Mesenchymal stem cell (in vitro differentiated cells and primary cell): ENCODE results near the gene EFCAB13.
"Not testable (repeated sequence)": the region's sequence is repeated elsewhere in the genome, so short reads cannot be mapped to it uniquely, and the experiment has no call there.

ENCODE experiments used
- DNase-seq: peaks from one replicate; pipeline ENCODE4 v3.0.0-alpha.2; 2013
- H2AFZ ChIP-seq: one replicate; pipeline ENCODE4 v1.6.1; 2013; ENCODE audit warnings: low read depth, mild to moderate bottlenecking, control low read depth, inconsistent platforms, low read length, moderate library complexity
- H2AK5ac ChIP-seq: 2 replicates; pipeline ENCODE4 v1.6.1; 2013; ENCODE audit warnings: low read length, moderate library complexity, mild to moderate bottlenecking, inconsistent platforms; ENCODE audit not compliant: severe bottlenecking
- H2BK120ac ChIP-seq: one replicate; pipeline ENCODE4 v1.6.1; 2013; ENCODE audit warnings: low read depth, mild to moderate bottlenecking, inconsistent platforms, low read length, moderate library complexity
- H2BK12ac ChIP-seq, 2 experiments: one replicate each; pipeline ENCODE4 v1.6.1; 2013; ENCODE audit warnings: inconsistent platforms in 2 of 2, low read length in 2 of 2, mild to moderate bottlenecking in 2 of 2, moderate library complexity in 2 of 2, control low read depth in 1 of 2
- H2BK15ac ChIP-seq: one replicate; pipeline ENCODE4 v1.6.1; 2013; ENCODE audit warnings: mild to moderate bottlenecking, low read depth, inconsistent platforms; ENCODE audit not compliant: poor library complexity, severe bottlenecking
- H2BK5ac ChIP-seq: 2 replicates; pipeline ENCODE4 v1.6.1; 2013; ENCODE audit warnings: low read depth, mild to moderate bottlenecking, low read length, control low read depth, inconsistent platforms; ENCODE audit not compliant: poor library complexity, severe bottlenecking
- H3K14ac ChIP-seq, 2 experiments: one replicate each; pipeline ENCODE4 v1.6.1; 2013; ENCODE audit warnings: inconsistent platforms in 2 of 2, low read length in 2 of 2, control low read depth in 1 of 2, mild to moderate bottlenecking in 1 of 2, moderate library complexity in 1 of 2
- H3K18ac ChIP-seq, 2 experiments: one replicate each; pipeline ENCODE4 v1.6.1; 2013; ENCODE audit warnings: inconsistent platforms in 2 of 2, low read length in 2 of 2, control low read depth in 1 of 2, low read depth in 1 of 2, mild to moderate bottlenecking in 1 of 2
- H3K23ac ChIP-seq, 2 experiments: one replicate each; pipeline ENCODE4 v1.6.1; 2013; ENCODE audit warnings: inconsistent platforms in 2 of 2, low read length in 2 of 2, mild to moderate bottlenecking in 2 of 2, moderate library complexity in 2 of 2, control low read depth in 1 of 2
- H3K27ac ChIP-seq: 2 replicates; pipeline ENCODE4 v1.5.1; 2013; ENCODE audit warnings: mild to moderate bottlenecking, moderate library complexity, low read length, control low read depth, inconsistent platforms; ENCODE audit not compliant: poor library complexity, severe bottlenecking
- H3K27me3 ChIP-seq, 2 experiments: 2 replicates each; pipeline versions ENCODE4 v1.6.1 to v1.7.0; 2013; ENCODE audit warnings: low read length in 2 of 2, mild to moderate bottlenecking in 2 of 2, moderate library complexity in 2 of 2, control low read depth in 1 of 2, inconsistent platforms in 1 of 2; ENCODE audit not compliant: control insufficient read depth in 1 of 2, insufficient read depth in 1 of 2
- H3K36me3 ChIP-seq, 2 experiments: 2 replicates each; pipeline versions ENCODE4 v1.6.1 to v1.7.0; 2013; ENCODE audit warnings: low read length in 2 of 2, control low read depth in 1 of 2, inconsistent platforms in 1 of 2, low read depth in 1 of 2, mild to moderate bottlenecking in 1 of 2; ENCODE audit not compliant: insufficient read depth in 2 of 2, control insufficient read depth in 1 of 2
- H3K4ac ChIP-seq, 2 experiments: one replicate each; pipeline ENCODE4 v1.6.1; 2013; ENCODE audit warnings: inconsistent platforms in 2 of 2, low read length in 2 of 2, mild to moderate bottlenecking in 2 of 2, moderate library complexity in 2 of 2, control low read depth in 1 of 2, low read depth in 1 of 2
- H3K4me1 ChIP-seq: 2 replicates; pipeline ENCODE4 v1.6.1; 2013; ENCODE audit warnings: low read depth, low read length, control low read depth; ENCODE audit not compliant: control insufficient read depth, insufficient read depth
- H3K4me2 ChIP-seq: 2 replicates; pipeline ENCODE4 v1.6.1; 2013; ENCODE audit warnings: low read length, mild to moderate bottlenecking, inconsistent platforms; ENCODE audit not compliant: poor library complexity, severe bottlenecking
- H3K4me3 ChIP-seq, 2 experiments: 2 replicates each; pipeline versions ENCODE4 v1.5.1 to v1.7.0; 2013; ENCODE audit warnings: low read length in 2 of 2, mild to moderate bottlenecking in 2 of 2, control low read depth in 1 of 2, low read depth in 1 of 2; ENCODE audit not compliant: insufficient read depth in 1 of 2
- H3K79me1 ChIP-seq: replicated peaks from 2 replicates; pipeline ENCODE4 v1.6.1; 2013; ENCODE audit warnings: mild to moderate bottlenecking, control low read depth, low read length, inconsistent platforms; ENCODE audit not compliant: poor library complexity, severe bottlenecking
- H3K9ac ChIP-seq: 2 replicates; pipeline ENCODE4 v1.7.0; 2013; ENCODE audit warnings: mild to moderate bottlenecking, low read length, moderate library complexity
- H3K9me3 ChIP-seq: 2 replicates; pipeline ENCODE4 v1.7.0; 2013; ENCODE audit warnings: mild to moderate bottlenecking, low read length; ENCODE audit not compliant: control insufficient read depth
- H4K8ac ChIP-seq: one replicate; pipeline ENCODE4 v1.6.1; 2013; ENCODE audit warnings: inconsistent platforms, mild to moderate bottlenecking, low read length, moderate library complexity
- H4K91ac ChIP-seq: one replicate; pipeline ENCODE4 v1.6.1; 2013; ENCODE audit warnings: mild to moderate bottlenecking, low read length, inconsistent platforms
- WGBS: methylation state at CpG from one replicate; pipeline ENCODE4 v1.1.7; 2013; ENCODE audit warnings: mixed read lengths; 5-methylcytosine and 5-hydroxymethylcytosine counted together

EFCAB13 gene

DNA sequence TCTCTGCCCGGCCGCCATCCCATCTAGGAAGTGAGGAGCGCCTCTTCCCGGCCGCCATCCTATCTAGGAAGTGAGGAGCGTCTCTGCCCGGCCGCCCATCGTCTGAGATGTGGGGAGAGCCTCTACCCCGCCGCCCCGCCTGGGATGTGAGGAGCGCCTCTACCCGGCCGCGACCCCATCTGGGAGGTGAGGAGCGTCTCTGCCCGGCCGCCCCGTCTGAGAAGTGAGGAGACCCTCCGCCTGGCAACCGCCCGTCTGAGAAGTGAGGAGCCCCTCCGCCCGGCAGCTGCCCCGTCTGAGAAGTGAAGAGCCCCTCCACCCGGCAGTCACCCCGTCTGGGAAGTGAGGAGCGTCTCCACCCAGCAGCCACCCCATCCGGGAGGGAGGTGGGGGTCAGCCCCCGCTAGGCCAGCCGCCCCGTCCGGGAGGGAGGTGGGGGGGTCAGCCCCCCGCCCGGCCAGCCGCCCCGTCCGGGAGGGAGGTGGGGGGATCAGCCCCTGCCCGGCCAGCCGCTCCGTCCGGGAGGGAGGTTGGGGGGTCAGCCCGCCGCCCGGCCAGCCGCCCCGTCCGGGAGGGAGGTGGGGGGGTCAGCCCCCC, 73.9 kb downstream of the EFCAB13 start:
- not testable (repeated sequence) for DNase-seq, H3K4me3 ChIP-seq, H3K79me1 ChIP-seq, H3K14ac ChIP-seq, H2AK5ac ChIP-seq, H3K4ac ChIP-seq, H3K4me2 ChIP-seq, H3K27ac ChIP-seq, H3K4me1 ChIP-seq, H3K18ac ChIP-seq, H3K9me3 ChIP-seq, H3K27me3 ChIP-seq, H3K9ac ChIP-seq, H2BK5ac ChIP-seq, H4K91ac ChIP-seq, H2BK15ac ChIP-seq, H2AFZ ChIP-seq, H4K8ac ChIP-seq, H2BK12ac ChIP-seq, H2BK120ac ChIP-seq, H3K23ac ChIP-seq
- WGBS, result over 99% methylated on average over 14 of the region's 49 CpGs
- peaks cover 5 to 17% of the 10 kb centered on the region in 2 experiments for H3K36me3 ChIP-seq

DNA sequence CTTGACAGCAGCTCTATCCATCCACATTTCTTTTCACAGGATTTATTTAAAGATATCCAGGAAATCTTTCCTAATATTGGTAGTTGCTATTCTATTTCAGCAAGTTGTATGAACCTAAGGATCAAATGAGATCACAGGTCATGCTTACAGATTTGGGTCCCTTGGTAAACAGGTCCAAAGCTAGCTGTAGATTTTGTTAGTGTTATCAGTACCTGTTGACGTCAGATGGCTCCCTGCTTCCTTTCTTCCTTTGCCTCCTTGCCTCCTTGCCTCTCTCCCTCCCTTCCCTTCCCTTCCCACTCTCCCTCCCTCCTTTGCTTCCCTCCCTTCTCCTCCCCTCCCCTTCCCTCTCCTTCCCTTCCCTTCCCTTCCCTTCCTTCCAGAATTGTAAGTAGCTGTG, 76.6 kb downstream of the EFCAB13 start:
- Histone ChIP-seq H2BK5ac (no peak overlapping the region), H2AFZ (no peak overlapping the region), H3K14ac (no peak overlapping the region), H3K4me3 (no peak overlapping the region), H3K23ac (no peak overlapping the region), H3K36me3 (peaks cover 5 to 27% of the 10 kb centered on the region in 2 experiments), H2BK120ac (no peak overlapping the region), H4K91ac (no peak overlapping the region), H2AK5ac (no peak overlapping the region), H2BK15ac (no peak overlapping the region), H3K4me1 (no peaks in the 10 kb centered on the region), H3K4ac (no peak overlapping the region), H2BK12ac (no peak overlapping the region), H3K27ac (no peak overlapping the region), H3K9me3 (no peaks in the 10 kb centered on the region), H3K4me2 (no peak overlapping the region), H4K8ac (no peak overlapping the region), H3K79me1 (no peaks in the 10 kb centered on the region), H3K18ac (no peak overlapping the region), H3K27me3 (no peaks in the 10 kb centered on the region), H3K9ac (no peak overlapping the region)
- no peak for DNase-seq
- WGBS, result 86% methylated on average over 1 of the region's 1 CpG

- Histone ChIP-seq H3K4me1 (no peaks in the 10 kb centered on the region), H4K91ac (no peak overlapping the region), H3K23ac (no peak overlapping the region), H2AFZ (no peak overlapping the region), H2BK5ac (no peak overlapping the region), H3K9me3 (no peaks in the 10 kb centered on the region), H3K9ac (no peak overlapping the region), H2BK120ac (no peak overlapping the region), H3K27ac (no peak overlapping the region), H3K4ac (no peak overlapping the region), H3K79me1 (no peaks in the 10 kb centered on the region), H3K14ac (no peak overlapping the region), H3K4me2 (no peak overlapping the region), H2BK15ac (no peak overlapping the region), H3K4me3 (no peak overlapping the region), H3K27me3 (no peaks in the 10 kb centered on the region), H3K36me3 (peaks cover 5 to 25% of the 10 kb centered on the region in 2 experiments), H2BK12ac (no peak overlapping the region), H4K8ac (no peak overlapping the region), H2AK5ac (no peak overlapping the region), H3K18ac (no peak overlapping the region)
- no peak for DNase-seq
- 100% methylated on average over 1 of the region's 2 CpGs for WGBS
These were observed 77.3 kb downstream of the EFCAB13 start for GRCh38 chr17:47401100-47401499.

- Histone ChIP-seq H3K4me2 (no peak overlapping the region), H3K14ac (no peak overlapping the region), H3K79me1 (no peaks in the 10 kb centered on the region), H3K4ac (no peak overlapping the region), H3K9ac (no peak overlapping the region), H2AK5ac (no peak overlapping the region), H3K23ac (no peak overlapping the region), H3K27ac (no peak overlapping the region), H3K18ac (no peak overlapping the region), H3K36me3 (peaks cover 0 to 25% of the 10 kb centered on the region in 2 experiments), H3K4me1 (no peaks in the 10 kb centered on the region), H3K4me3 (no peak overlapping the region), H2BK15ac (no peak overlapping the region), H3K9me3 (no peaks in the 10 kb centered on the region), H2AFZ (no peak overlapping the region), H2BK5ac (no peak overlapping the region), H2BK120ac (no peak overlapping the region), H3K27me3 (no peaks in the 10 kb centered on the region), H2BK12ac (no peak overlapping the region), H4K91ac (no peak overlapping the region), H4K8ac (no peak overlapping the region)
- no peak for DNase-seq
- no CpG with 5 or more reads among the region's 3 CpGs for WGBS
These were observed 80.3 kb downstream of the EFCAB13 start for GRCh38 chr17:47404006-47404405.
